Smooth muscle cell (in vitro differentiated cells): Measurements from ENCODE around the gene TTLL3. TPM values are rescaled to one million over a fixed set of nuclear protein-coding genes. Genes with fewer than 3 reads are reported as not detected.

Source experiments
- DNase-seq: peaks from one replicate; lab custom pipeline; 2025; ENCODE audit not compliant: unreplicated experiment; lab: John Stamatoyannopoulos, UW
- H2AFZ ChIP-seq: fragments of 200-600 bp; sonication (generic); 2 replicates; pipeline ENCODE4 v1.6.0; 2016; ENCODE audit warnings: antibody characterized with exemption, low read depth, mild to moderate bottlenecking
- H3F3A ChIP-seq: fragments of 200-600 bp; sonication (generic); 2 replicates; pipeline ENCODE4 v1.6.0; 2017; ENCODE audit warnings: antibody characterized with exemption, low read depth
- H3K27ac ChIP-seq: fragments of 200-600 bp; sonication (generic); 2 replicates; pipeline ENCODE4 v1.5.1; 2016; ENCODE audit warnings: low read depth, mild to moderate bottlenecking
- H3K27me3 ChIP-seq: fragments of 200-600 bp; sonication (generic); 2 replicates; pipeline ENCODE4 v1.6.1; 2016; ENCODE audit warnings: low read depth, mild to moderate bottlenecking
- H3K36me3 ChIP-seq: fragments of 200-600 bp; sonication (generic); 2 replicates; pipeline ENCODE4 v1.5.1; 2016; ENCODE audit warnings: low read depth
- H3K4me1 ChIP-seq: fragments of 200-600 bp; sonication (generic); 2 replicates; pipeline ENCODE4 v1.5.1; 2016; ENCODE audit warnings: low read depth
- H3K4me2 ChIP-seq: fragments of 200-600 bp; sonication (generic); 2 replicates; pipeline ENCODE4 v1.6.0; 2016; ENCODE audit warnings: mild to moderate bottlenecking
- H3K4me3 ChIP-seq: fragments of 200-600 bp; sonication (generic); 2 replicates; pipeline ENCODE4 v1.5.1; 2016; ENCODE audit warnings: mild to moderate bottlenecking
- H3K79me2 ChIP-seq: fragments of 200-600 bp; sonication (generic); 2 replicates; pipeline ENCODE4 v1.6.0; 2016; ENCODE audit warnings: low read depth, mild to moderate bottlenecking
- H3K9ac ChIP-seq: fragments of 200-600 bp; sonication (generic); 2 replicates; pipeline ENCODE4 v1.6.0; 2016; ENCODE audit warnings: low read depth
- H3K9me3 ChIP-seq: fragments of 200-600 bp; sonication (generic); replicated peaks from 2 replicates; pipeline ENCODE4 v1.5.1; 2016; ENCODE audit warnings: low read depth
- H4K20me1 ChIP-seq: fragments of 200-600 bp; sonication (generic); 2 replicates; pipeline ENCODE4 v1.6.0; 2016; ENCODE audit warnings: low read depth
- WGBS: methylation state at CpG from one replicate; pipeline ENCODE4 v1.1.7; 2016; ENCODE audit warnings: low lambda C conversion rate; 5-methylcytosine and 5-hydroxymethylcytosine counted together
- polyA plus RNA-seq: library from polyadenylated mRNA; unstranded; fragments of >200 nt; fragmentation: Nextera tagmentation; extraction: Ambion mirVana; gene quantifications from 2 replicates; pipeline ENCODE4 v1.2.1, GENCODE V29; 2016
- total RNA-seq: library from RNA; depleted of rRNA; stranded (reverse); fragments of >200 nt; gene quantifications from 2 replicates; pipeline ENCODE4 v1.2.3, GENCODE V29; 2014
- TF ChIP-seq, protein P1 (sequence below): fragments of 200-600 bp; sonication (generic); IDR thresholded peaks from 2 replicates; pipeline ENCODE4 v1.5.1; 2017; ENCODE audit warnings: borderline replicate concordance, mild to moderate bottlenecking, antibody characterized with exemption; ENCODE audit not compliant: insufficient read depth, poor library complexity, severe bottlenecking

The TTLL3 gene
- total and polyA plus RNA-seq, 2 experiments from 2014 or later, result 16.4 to 25.6 TPM

GRCh38 chr3:9815986-9816385 lies 5.9 kb downstream of the TTLL3 start:
- TF ChIP-seq, protein P1, sequence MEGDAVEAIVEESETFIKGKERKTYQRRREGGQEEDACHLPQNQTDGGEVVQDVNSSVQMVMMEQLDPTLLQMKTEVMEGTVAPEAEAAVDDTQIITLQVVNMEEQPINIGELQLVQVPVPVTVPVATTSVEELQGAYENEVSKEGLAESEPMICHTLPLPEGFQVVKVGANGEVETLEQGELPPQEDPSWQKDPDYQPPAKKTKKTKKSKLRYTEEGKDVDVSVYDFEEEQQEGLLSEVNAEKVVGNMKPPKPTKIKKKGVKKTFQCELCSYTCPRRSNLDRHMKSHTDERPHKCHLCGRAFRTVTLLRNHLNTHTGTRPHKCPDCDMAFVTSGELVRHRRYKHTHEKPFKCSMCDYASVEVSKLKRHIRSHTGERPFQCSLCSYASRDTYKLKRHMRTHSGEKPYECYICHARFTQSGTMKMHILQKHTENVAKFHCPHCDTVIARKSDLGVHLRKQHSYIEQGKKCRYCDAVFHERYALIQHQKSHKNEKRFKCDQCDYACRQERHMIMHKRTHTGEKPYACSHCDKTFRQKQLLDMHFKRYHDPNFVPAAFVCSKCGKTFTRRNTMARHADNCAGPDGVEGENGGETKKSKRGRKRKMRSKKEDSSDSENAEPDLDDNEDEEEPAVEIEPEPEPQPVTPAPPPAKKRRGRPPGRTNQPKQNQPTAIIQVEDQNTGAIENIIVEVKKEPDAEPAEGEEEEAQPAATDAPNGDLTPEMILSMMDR, result no peak
- no peaks in the 10 kb centered on the region for H3F3A ChIP-seq
- H3K9ac ChIP-seq, result no peak overlapping the region
- H3K27ac ChIP-seq, result no peak overlapping the region
- H3K4me1 ChIP-seq, result peaks cover under 1% of the 10 kb centered on the region
- H3K27me3 ChIP-seq, result no peaks in the 10 kb centered on the region
- no peaks in the 10 kb centered on the region for H3K9me3 ChIP-seq
- no peak overlapping the region for H3K4me2 ChIP-seq
- WGBS, result 96% methylated on average over 9 of the region's 9 CpGs
- no peak overlapping the region for H3K4me3 ChIP-seq
- H2AFZ ChIP-seq, result no peak overlapping the region
- no peaks in the 10 kb centered on the region for H4K20me1 ChIP-seq
- H3K79me2 ChIP-seq, result no peaks in the 10 kb centered on the region
- no peaks in the 10 kb centered on the region for H3K36me3 ChIP-seq
- DNase-seq, result no peak

DNA sequence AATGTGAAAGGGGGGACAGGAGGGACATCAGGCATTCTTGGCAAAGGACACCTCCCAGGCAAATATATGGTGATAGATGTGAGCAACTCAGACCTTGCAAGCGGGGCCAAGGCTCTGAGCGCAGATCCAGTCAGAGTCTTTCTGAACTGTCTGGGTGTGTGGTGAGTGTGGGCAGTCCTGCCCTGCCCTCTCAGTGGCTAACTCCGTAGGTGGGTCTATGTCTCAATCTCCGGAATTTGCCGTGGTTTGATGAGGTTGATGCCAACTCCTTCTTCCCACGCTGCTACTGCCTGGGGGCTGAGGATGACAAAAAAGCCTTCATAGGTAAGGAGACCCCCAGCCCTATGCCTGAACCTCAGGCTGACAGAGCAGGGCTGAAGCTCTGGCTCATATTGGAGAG lies 7.4 kb downstream of the TTLL3 start:
- no peak overlapping the region for H3K4me3 ChIP-seq
- TF ChIP-seq, protein P1, result no peak
- H3K79me2 ChIP-seq, result no peaks in the 10 kb centered on the region
- H3K36me3 ChIP-seq, result no peaks in the 10 kb centered on the region
- H3K27ac ChIP-seq, result no peak overlapping the region
- no peaks in the 10 kb centered on the region for H3K9me3 ChIP-seq
- no peaks in the 10 kb centered on the region for H4K20me1 ChIP-seq
- no peak overlapping the region for H2AFZ ChIP-seq
- H3K9ac ChIP-seq, result no peak overlapping the region
- 83% methylated on average over 6 of the region's 6 CpGs for WGBS
- H3K27me3 ChIP-seq, result no peaks in the 10 kb centered on the region
- H3F3A ChIP-seq, result no peaks in the 10 kb centered on the region
- no peak for DNase-seq
- H3K4me2 ChIP-seq, result no peak overlapping the region
- H3K4me1 ChIP-seq, result no peaks in the 10 kb centered on the region

- H3F3A ChIP-seq, result no peaks in the 10 kb centered on the region
- no peak overlapping the region for H3K27ac ChIP-seq
- no peaks in the 10 kb centered on the region for H3K4me1 ChIP-seq
- H2AFZ ChIP-seq, result no peak overlapping the region
- H3K9me3 ChIP-seq, result no peaks in the 10 kb centered on the region
- no peak overlapping the region for H3K4me2 ChIP-seq
- no peaks in the 10 kb centered on the region for H4K20me1 ChIP-seq
- no peaks in the 10 kb centered on the region for H3K27me3 ChIP-seq
- DNase-seq, result no peak
- no peaks in the 10 kb centered on the region for H3K79me2 ChIP-seq
- H3K36me3 ChIP-seq, result no peaks in the 10 kb centered on the region
- 84% methylated on average over 7 of the region's 7 CpGs for WGBS
- H3K9ac ChIP-seq, result no peak overlapping the region
- H3K4me3 ChIP-seq, result no peak overlapping the region
- TF ChIP-seq, protein P1, result no peak
These were observed 8.7 kb downstream of the TTLL3 start for GRCh38 chr3:9818666-9819335.

GRCh38 chr3:9820543-9820942 lies 10.5 kb downstream of the TTLL3 start:
- TF ChIP-seq, protein P1, result no peak
- WGBS, result 88% methylated on average over 12 of the region's 12 CpGs
- DNase-seq, result no peak

More at GRCh38 chr3:9820543-9820942, 10.5 kb downstream of the TTLL3 start:
- no peak overlapping the region for H3K4me3 ChIP-seq
- no peak overlapping the region for H3K27ac ChIP-seq
- H4K20me1 ChIP-seq, result no peaks in the 10 kb centered on the region
- no peaks in the 10 kb centered on the region for H3K36me3 ChIP-seq
- H3K4me1 ChIP-seq, result no peaks in the 10 kb centered on the region
- H2AFZ ChIP-seq, result no peak overlapping the region
- no peaks in the 10 kb centered on the region for H3K79me2 ChIP-seq
- no peaks in the 10 kb centered on the region for H3K9me3 ChIP-seq
- no peaks in the 10 kb centered on the region for H3K27me3 ChIP-seq
- H3F3A ChIP-seq, result no peaks in the 10 kb centered on the region
- H3K9ac ChIP-seq, result no peak overlapping the region
- H3K4me2 ChIP-seq, result no peak overlapping the region
